Renal pelvis (tissue), 4 donors: ENCODE data around the gene ATP6V0E1. TPM values are rescaled to one million over a fixed set of nuclear protein-coding genes. Genes with fewer than 3 reads are reported as not detected.

Source experiments
- DNase-seq: peaks from one replicate; pipeline ENCODE4 v3.0.0-alpha.2; 2013
- polyA plus RNA-seq, 3 donors: library from polyadenylated mRNA; unstranded; fragments of 120-200 nt; gene quantifications; one replicate each; pipeline ENCODE4 v1.2.1, GENCODE V29; 2013; ENCODE audit not compliant: insufficient read length in 3 of 3

ATP6V0E1 gene
- polyA plus RNA-seq, 3 donors = 183 to 222 (median 214) TPM

DNA sequence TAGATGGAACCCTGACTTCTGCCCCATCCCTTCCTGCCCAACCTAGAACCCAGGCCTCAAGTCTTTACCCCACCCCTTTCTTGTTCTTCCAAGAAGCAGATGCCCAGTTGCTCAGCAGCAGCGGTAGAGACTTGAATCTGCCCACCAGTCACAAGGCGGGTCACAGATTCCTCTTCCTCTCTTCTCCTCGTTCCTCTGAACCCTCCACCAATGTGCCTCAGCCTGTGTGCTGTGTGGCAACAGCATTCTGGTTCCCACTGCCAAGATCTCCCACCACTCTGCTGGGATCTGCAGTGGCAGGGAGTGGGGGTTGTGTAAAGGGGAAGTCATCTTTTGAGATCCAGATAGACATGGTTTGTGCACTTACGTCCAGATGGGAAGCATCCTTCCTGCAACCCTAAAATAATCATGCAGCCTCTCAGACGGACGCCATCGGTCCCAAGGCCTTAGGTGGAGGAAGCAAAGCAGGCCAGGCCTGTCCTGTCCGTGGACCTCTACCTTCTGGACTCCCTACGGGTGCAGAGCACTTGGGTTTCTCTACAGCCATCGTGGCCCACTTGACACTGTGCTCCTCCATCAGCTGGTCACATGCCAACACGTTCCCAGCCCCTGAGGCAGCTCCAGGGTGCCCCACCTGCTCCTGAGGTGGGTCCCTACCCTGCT lies 32.1 kb upstream of the ATP6V0E1 start:
- DNase-seq = no peak

DNA sequence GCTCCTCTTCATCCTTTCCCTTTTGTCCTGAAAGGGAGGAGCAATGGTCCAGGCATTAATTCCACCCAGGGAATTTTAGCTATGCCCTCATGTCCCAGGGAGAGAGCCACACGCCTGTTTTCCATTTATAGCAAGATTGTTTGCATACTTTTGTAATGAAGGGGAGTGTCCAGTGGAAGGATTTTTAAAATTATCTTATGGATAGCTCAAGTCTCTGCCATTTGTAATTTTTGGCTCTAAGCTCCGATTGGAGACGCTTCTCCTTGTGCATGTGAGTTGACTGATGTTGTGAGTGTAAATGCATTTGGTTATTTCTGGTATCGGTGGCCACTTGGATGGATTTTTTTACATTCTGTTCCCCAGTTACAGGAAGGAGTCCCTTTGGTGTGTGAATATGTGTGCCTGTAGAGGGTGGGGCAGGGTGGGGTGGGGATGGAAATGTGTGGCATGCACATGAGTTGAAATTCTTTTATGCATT lies 31.5 kb upstream of the ATP6V0E1 start:
- no peak for DNase-seq

DNA sequence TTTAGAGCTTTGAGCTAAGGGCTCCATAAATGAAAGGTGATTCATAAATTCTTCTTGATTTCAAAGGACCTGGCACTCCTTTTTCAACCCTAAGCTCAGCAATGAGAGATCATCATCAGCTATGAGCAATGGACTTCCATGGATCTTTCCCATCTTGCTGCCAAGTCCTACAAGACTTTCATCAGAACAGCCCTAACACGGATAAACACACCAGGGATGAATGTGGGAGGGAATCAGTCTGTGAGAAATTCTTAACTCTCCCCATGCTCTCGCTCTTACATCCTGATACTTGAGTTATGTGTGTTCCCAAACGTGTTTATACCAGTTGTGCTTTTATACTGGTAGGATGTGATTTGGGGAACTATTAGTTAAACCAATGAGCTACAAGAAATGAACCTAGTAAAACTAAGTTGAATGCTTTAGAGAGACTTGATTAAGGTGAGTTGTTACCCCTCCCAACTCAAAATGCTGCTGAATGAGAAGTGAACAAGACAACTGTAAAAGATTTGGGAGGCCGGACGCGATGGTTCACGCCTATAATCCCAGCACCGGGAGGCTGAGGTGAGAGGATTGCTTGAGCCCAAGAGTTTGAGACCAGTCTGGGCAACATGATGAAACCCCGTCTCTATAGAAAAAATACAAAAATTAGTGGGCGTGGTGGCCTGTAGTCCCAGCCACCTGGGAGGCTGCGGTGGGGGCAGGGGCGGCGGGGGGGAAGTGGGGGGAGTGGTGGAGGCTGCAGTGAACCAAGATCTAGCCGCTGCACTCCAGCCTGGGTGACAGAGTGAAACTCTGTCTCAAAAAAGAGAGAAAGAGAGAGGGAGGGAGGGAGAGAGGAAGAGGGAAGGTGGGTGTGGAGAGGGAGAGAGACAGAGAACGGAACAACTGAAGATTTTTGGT lies 29.5 kb upstream of the ATP6V0E1 start:
- no peak for DNase-seq

DNA sequence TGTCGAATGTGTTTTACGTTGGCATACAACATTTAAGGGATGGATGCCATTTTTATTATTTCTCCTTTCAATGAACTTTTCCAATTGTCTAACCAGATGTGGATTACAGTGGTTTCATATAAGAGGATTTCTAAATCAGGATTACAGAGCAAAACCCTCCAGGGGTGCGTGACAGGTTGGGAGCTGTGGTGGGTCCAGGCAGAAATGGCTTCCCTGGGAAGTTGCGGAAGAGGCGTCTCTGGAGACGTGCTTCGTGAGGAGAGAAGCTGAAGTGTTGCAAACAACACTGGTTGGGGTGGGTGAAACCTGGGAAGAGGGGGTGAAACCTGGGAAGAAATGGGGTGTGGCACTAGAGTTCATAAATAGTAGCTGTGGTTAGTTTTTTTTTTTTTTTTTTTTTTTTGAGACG lies 28.8 kb upstream of the ATP6V0E1 start:
- no peak for DNase-seq

DNA sequence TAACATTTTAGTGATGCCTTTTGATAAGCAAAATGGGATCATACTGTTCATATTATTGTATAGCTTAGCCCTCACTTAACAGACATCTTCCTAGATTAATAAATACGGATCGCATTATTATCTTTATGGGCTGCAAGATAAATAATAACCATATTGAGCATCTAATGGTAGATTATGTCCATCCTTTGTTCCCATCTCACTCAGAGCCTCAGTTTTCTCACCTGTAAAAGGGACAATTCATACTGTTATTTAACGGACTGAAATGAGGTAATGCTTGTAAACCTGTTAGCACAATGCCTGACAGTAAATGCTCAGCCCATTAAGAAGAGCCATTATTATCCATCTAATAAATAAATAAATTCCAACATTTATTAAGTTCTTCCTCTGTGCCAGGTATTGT lies 27.3 kb upstream of the ATP6V0E1 start:
- no peak for DNase-seq

DNA sequence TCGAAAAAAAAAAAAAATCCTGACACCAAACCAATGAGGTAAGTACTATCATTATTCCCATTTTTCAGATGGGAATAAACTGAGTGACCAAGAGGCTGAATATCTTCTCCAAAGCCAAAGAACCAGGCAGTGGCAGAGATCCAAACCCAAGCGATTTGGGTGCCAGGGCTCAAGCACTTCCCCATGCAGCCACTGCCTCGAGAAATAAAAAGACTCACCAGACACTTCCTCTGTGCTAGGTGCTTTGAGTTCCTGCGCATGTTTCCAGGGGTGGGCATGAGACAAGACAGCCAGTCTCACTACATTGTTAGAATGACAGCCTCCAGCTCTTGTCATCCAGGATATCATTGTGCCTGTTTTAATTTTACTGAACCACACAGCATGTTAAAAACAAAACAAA lies 26.6 kb upstream of the ATP6V0E1 start:
- no peak for DNase-seq

DNA sequence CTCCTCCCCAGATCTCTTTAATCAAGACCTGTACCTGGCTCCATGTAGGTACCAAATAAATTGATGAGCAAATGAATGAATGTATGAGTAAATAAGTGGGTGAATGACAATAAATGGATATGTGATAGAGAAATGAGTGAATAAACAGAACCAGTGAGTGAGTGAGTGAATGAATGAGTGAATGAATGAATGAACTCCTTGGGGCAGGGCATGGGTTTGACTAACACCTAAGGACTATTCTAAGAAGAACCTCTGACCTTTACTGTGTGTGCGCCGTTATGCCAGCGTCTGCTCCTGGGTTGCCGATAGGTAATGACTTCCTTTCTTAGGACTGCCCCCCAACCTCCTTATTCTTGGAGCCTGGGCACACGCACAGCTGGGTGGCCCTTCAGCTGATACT lies 26.1 kb upstream of the ATP6V0E1 start:
- no peak for DNase-seq

DNA sequence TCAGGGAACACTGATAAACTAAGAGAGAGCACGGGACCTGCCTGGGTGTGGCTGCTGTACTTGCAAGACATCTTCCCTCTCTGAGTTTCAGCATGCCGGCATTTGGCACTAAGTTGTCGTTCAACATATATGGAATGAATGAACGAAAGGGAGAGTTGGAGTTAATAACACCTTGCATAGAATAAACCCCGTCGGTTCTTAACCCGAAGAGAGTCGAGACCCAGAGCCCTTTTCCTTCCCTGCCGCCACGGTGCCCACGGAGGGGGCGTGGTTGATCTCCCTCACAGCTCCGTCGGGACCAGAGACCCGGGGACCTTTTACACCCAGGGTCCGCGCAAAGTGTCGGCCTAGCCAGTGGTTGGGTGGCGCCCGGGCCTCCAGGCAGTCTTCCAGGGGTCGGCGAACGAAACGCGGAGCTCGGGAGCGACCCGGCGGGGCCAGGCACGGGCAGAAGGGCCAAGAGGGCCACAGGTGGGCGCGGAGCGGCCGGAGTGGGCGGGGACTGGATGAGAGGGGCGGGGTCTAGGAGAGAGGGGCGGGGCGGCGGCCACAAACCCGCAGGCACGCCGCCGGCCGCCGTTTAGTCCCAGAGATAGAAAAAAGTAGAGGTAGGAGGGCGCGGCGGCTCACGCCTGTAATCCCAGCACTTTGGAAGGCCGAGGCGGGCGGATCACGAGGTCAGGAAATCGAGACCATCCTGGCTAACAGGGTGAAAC lies 25.1 kb upstream of the ATP6V0E1 start:
- no peak for DNase-seq

DNA sequence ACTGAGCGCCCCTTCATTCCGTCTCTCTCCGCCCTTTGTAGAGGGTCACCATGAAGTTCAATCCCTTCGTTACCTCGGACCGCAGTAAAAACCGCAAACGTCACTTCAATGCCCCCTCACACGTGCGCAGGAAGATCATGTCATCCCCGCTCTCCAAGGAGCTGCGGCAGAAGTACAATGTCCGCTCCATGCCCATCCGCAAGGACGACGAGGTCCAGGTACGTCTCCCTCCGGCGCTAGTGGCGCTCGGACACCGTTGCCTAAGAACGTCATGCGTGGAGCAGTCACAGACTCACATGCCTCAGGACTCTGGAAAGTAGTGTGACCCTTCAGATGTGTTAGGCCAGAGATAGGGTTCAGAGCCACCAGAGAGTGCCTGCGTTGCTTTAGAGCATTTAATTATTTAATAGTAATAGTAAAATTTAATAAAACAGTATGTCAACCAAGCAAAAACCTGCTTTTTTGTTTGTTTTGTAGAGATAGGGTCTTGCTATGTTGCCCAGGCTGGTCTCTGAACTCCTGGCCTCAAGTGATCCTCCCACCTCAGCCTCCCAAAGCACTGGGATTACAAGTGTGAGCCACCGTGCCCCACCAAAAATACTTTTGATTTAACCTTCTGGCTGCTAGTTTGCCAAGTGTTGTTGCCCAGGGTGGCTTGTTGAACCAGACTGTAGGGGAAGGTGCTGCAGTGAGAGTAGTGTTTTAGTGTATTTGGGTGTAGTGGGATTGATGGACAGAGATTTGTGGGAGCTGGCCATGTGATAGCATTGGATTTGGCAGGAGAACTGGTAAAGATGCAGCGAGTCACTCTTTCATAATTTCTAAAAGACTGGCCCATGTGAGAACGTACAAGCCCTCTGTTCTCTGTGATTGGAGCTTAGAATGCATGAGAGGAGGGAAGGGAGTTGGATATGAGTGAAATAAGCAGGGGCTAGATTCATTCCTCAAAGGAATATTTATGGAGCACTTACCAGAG lies 23.5 kb upstream of the ATP6V0E1 start:
- no peak for DNase-seq

DNA sequence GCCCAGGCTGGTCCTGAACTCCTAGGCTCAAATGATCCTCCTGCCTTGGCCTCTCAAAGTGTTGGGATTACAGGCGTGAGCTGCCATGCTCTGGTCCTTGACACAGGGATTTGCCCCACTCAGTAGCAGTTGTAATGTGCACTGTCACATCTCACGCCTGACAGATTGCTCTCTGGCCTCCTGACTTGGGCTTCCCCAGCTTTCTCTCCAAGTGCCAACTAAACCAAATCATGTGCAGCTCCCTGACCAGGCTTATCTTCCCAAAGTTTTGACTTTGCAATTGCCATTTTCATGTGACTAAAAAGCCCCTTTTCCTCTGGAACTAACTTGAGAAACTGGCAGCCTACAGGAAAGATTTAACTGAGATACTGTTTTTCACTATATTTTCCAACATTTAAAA lies 13.7 kb upstream of the ATP6V0E1 start:
- no peak for DNase-seq

DNA sequence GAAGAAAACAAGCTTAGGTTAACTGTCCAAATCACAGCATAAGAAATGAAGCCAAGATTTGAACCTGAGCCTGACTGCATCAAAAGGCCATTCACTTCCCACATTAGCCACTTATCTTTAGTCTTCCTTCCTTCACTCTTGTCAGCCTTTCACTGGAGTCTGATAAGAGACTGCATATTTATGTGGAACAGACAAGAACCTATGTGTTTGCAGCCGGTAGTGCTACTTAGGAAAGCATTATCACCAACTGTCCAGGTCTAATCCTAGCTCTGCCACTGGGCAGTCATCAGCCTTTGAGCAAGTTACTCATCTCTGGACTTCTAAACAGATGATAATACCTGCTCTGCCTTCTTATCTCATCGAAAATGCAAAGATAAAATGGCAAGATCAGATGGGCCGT lies 12.1 kb upstream of the ATP6V0E1 start:
- no peak for DNase-seq

DNA sequence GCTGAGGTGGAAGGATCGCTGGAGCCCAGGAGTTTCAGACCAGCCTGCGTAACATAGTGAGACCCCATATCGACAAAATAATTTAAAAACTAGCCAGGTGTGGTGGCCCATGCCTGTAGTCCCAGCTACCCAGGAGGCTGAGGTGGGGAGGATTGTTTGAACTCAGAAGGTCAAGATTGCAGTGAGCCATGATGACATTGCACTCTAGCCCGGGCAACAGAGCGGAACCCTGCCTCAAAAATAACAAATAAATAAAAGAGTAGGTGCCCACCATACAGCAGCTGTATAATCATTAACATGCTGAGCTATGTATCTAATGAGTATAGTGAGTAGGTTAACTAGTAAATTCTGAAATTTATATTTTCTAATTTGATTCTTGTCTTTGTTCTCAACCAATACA lies 11.0 kb upstream of the ATP6V0E1 start:
- peak; percentile 30 for DNase-seq

DNA sequence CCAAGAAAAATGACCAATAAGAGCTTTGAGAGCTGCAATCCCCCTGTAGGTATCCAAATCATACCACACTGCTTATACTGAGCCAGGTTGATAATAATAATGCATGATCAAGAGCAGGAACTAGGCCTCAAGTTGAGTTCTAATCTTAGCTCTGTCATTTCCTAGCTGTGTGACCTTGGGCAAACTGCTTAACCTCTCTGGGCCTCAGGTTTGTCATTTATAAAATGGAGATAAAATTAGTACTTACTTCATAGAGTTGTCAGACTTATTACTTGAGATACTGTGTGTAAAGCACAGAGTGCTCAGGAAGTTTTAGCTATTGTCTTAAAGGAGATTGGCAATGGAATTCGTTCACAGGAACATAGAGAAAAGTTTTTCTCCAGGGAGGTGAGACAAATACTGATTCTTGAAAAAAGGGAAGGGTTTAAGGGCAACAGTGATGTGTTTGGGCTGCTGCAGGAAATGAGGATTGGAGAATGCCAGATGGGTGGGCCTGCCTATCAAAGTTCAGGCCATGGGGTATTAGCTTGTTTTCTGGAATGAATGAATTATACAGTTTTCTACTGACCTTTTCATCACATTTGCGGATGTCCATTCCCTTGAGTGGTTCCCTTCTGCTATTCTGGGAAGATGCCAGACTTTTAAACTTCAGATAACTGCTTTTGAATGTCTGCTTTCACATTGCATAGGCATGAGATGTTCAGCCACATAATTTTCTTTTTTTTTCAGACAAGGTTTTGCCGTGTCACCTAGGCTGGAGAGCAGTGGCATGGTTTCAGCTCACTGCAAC lies 10.2 kb upstream of the ATP6V0E1 start:
- peak; percentile 43 for DNase-seq

DNA sequence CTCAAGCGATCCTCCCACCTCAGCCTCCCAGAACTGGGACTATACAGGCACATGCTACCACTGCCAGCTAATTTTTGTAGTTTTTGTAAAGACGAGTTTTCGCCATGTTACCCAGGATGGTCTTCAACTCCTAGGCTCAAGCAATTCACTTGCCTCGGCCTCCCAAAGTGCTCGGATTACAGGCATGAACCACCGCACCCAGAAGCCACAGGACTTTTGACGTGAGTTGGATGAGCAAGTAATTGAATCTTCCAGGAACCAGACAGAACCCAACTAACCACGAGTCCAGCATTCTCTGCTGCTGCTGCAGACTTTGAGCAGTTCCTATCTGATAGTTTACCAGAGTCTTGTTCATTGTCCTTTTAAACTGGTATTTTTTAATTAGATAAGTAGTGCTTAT lies 9.6 kb upstream of the ATP6V0E1 start:
- DNase-seq = no peak

DNA sequence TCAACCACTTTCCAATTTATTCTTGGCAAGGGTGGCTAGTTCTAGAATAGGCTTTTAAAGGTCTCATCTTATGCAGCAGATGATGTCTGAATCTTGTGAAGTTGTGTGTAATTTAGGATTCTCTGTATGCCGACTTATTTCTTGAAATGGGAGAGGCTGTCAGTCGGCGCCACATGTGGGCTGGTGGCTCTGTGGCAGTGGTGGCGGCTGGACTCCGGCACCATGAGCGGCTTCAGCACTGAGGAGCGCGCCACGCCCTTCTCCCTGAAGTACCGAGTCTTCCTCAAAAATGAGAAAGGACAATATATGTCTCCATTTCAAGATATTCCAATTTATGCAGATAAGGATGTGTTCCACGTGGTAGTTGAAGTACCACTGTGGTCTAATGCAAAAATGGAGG lies 8.3 kb upstream of the ATP6V0E1 start:
- no peak for DNase-seq

DNA sequence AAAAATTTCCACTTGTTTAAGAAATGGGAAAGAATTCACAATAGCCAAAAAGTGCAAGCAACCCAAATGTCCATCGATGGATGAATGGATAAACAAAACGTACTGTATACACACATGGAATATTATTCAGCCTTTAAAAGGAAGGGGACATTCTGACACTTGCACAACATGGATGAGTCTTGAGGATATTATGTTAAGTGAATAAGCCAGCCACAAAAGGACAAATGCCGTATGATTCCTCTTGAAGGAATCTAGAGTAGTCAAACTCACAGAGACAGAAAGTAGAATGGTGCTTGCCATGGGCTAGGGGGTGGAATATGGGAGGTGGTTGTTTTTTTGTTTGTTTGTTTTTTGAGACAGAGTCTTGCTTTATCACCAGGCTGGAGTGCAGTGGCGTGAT lies 3.8 kb upstream of the ATP6V0E1 start:
- no peak for DNase-seq

DNA sequence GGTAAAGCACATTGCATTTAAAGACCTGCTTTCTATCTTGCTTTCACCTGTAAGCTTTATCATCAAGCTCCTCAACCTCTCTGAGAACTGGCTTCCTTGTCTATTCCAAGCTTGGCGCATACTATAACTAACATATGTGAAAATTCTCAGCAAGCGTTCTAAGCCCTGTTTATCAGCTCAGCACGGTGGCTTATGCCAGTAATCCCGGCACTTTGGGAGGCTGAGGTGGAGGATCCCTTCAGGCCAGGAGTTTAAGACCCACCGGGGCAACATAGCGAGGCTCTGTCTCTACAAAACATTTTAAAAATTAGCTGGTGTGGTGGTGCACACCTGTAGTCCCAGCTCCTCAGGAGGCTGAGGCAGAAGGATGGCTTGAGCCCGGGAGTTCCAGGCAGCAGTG lies 1.6 kb upstream of the ATP6V0E1 start:
- no peak for DNase-seq

DNA sequence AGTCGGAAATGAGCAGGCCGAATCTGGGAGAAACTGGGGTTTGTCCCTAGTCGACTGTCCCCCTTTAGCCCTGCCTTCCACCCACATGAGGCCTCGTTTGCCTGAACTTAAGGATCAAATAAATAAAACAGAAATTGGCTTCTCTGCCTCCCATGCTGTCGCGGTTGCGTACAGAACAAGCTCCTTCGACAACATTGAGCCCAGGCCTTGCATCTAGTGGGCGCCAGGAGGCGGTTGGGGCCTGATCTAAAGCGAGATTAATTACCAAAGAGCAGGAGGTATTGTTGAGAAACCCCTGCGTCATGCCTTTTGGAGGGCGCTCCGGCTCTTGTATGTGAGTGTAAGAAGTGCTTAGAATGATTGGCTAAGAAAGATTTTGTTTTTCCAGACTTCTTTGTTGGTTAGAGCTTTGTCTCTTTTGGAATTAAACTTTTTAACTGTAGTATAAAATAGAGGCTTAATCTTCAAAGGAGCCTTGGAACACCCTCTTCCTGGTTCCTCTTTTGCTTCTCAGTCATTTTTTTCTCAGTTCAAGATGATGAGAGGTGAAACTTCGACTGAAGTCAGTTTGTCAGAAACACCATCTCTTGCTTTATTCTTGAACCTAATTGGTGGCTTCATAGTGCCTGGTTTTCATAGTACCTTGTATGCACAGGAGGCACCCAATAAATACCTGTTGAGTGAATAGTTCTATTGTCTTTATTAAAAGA lies 828 bp downstream of the ATP6V0E1 start:
- peak; percentile 82 for DNase-seq

DNA sequence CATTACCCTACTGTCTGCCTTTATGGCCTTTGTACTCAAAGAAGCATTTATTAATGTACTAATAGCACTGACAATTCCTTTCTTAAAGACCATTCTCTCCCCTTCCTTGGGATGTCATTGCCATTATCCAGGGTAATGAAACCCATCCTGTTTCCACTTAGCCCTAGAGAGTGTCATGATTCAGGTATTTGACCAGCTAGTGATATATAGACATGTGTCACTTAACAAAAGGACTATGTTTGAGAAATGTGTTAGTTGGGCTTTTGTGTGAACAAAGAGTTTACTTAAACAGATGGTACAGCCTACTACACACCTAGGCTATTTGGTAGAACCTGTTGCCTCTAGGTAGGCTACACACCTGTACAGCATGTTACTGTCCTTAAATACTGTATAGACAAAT lies 2.0 kb downstream of the ATP6V0E1 start:
- DNase-seq = no peak

DNA sequence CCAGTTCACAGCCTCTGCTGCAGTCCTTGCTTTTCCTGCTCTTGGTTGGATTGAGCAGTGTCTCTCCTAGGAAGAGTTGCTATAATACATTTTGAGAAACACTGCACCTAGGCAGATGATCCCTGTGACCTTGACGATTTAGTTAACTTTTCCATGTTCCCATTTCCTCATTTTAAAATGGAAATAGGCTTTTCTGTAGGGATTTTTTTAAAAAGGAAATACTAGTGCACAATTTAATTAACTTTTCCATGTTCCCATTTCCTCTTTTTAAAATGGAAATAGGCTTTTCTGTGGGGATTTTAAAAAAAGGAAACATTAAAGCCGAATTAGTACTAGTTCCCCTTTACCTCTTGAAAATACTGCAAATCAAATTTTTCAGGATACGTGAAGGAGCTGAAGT lies 4.7 kb downstream of the ATP6V0E1 start:
- DNase-seq = no peak
